Measurements from ENCODE around the gene KIT. TPM values are rescaled to one million over a fixed set of nuclear protein-coding genes. Genes with fewer than 3 reads are reported as not detected.

Gene KIT
- 10 to 100 TPM in 3 of 4 donors, 1 to 10 TPM in 1; 4.1 to 62.3 (median 18.7) TPM for total RNA-seq

DNA sequence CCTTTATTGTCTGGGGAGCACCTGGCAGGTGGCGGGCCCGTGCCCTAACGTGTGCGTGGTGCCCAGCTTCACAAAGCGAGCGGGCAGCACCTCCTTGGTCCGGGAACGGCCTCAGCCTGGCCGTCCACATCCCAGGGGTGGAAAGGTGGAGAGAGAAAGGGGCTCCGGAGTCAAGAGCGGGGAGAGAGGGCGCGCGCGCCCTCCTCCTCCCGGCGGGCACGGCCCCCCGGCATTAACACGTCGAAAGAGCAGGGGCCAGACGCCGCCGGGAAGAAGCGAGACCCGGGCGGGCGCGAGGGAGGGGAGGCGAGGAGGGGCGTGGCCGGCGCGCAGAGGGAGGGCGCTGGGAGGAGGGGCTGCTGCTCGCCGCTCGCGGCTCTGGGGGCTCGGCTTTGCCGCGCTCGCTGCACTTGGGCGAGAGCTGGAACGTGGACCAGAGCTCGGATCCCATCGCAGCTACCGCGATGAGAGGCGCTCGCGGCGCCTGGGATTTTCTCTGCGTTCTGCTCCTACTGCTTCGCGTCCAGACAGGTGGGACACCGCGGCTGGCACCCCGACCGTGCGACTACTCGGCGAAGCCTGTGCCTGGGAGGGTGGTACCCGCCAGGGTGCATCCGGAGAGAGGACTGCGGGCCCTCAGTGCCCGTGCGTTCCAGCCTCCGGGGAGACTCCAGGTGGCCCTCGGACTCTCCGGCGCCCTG, at the start of gene KIT:
Gene KIT (plus strand): TSS at position 407 of the 701 bp plus-strand sequence. CDS start 58 bp downstream, at position 465.
- no peaks in the 10 kb centered on the region for H3K9me3 ChIP-seq
- H3K4me3 ChIP-seq, result peak within 1 kb of the TSS; percentile 17 to 72 (median 40)
- H3K27ac ChIP-seq, result peak within 1 kb of the TSS in 3 of 4 donors; percentile 0 to 40 (median 17)
- H3K4me1 ChIP-seq, result peaks cover 7 to 31% (median 24%) of the 10 kb centered on the region in 4 donors
- peak; percentile 33 for DNase-seq
- intact Hi-C loops (cut with DNase I; ENCODE audit: low total_unique reads) (no loop called here), in situ Hi-C loops (cut with MboI; ENCODE audit: low pct_ligation_motif_present in 1 of 4, low pct_unique_long_range_greater_than_20kb in 1 of 4, low sequenced_read_pairs in 3 of 4) (no loop called here)
- TF ChIP-seq POLR2A (IDR thresholded peaks at IDR 0.05) (peak; percentile 36), POLR2AphosphoS5 (IDR thresholded peaks at IDR 0.05) (no peak)
- peaks cover 60% of the 10 kb centered on the region for H3K27me3 ChIP-seq
- H3K36me3 ChIP-seq, result no peaks in the 10 kb centered on the region
- 2% methylated on average over 53 of the region's 72 CpGs; no CpG with 5 or more reads in 1 of the 2 donors for WGBS, 2 donors (ENCODE audit: low coverage in 1 of 2)

DNA sequence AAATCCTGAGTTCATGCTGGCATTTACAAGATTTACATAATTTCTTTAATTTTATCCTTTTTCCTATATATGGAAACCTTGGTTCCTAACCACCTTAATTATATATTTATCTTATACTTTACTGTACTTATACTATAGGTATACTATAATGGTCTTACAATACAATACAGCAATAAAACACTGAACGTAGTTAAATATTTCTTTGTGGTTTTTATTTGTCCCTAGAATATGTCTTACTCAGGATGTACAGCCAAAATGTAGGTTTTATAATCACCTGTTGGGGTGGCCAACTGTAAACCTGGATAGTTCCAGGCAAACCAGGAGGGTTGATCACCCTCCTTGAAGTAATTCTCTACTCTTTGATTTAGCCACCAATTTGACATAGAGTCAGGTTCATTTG, 48.4 kb upstream of the KIT start:
- Histone ChIP-seq H3K9me3 (no peaks in the 10 kb centered on the region), H3K27me3 (no peaks in the 10 kb centered on the region), H3K4me3 (no peak overlapping the region), H3K4me1 (peaks cover 0 to 8% (median 3%) of the 10 kb centered on the region in 4 donors), H3K27ac (no peak overlapping the region), H3K36me3 (no peaks in the 10 kb centered on the region)
- no peak for DNase-seq
- WGBS, 2 donors (ENCODE audit: low coverage in 1 of 2), result 46 to 64% methylated on average over 1 of the region's 1 CpG
- TF ChIP-seq POLR2A (IDR thresholded peaks at IDR 0.05) (no peak), EP300 (IDR thresholded peaks at IDR 0.05; ENCODE audit: low read depth) (no peak), POLR2AphosphoS5 (IDR thresholded peaks at IDR 0.05) (no peak)
- TF ChIP-seq, protein P1, sequence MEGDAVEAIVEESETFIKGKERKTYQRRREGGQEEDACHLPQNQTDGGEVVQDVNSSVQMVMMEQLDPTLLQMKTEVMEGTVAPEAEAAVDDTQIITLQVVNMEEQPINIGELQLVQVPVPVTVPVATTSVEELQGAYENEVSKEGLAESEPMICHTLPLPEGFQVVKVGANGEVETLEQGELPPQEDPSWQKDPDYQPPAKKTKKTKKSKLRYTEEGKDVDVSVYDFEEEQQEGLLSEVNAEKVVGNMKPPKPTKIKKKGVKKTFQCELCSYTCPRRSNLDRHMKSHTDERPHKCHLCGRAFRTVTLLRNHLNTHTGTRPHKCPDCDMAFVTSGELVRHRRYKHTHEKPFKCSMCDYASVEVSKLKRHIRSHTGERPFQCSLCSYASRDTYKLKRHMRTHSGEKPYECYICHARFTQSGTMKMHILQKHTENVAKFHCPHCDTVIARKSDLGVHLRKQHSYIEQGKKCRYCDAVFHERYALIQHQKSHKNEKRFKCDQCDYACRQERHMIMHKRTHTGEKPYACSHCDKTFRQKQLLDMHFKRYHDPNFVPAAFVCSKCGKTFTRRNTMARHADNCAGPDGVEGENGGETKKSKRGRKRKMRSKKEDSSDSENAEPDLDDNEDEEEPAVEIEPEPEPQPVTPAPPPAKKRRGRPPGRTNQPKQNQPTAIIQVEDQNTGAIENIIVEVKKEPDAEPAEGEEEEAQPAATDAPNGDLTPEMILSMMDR (IDR thresholded peaks at IDR 0.05), result no peak
- intact Hi-C loops (cut with DNase I; ENCODE audit: low total_unique reads) (no loop called here), in situ Hi-C loops (cut with MboI; ENCODE audit: low pct_ligation_motif_present in 1 of 4, low pct_unique_long_range_greater_than_20kb in 1 of 4, low sequenced_read_pairs in 3 of 4) (loop anchor here in 1 of 4 donors (10.0 kb wide), 1 partner anchor 65 kb away; no protein-coding TSS in a partner anchor)

DNA sequence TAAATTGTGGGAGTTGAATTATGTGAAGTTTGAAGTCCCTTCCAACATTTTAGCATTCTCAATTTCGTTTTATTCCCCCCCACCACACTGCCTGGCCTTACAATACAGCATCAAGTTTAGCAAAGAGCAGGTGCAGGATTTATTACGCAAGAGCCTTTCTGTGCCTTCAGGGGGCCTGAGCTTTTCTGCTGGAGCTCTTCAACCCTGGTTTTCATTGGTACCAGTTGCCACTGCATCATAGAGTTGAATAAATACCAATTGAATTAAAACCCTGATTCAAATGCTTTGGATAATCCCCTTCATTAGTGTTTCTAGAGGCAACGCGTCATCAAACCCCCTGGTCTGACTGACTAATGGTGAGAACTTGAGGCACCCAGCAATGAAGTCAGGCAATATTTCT, 43.6 kb upstream of the KIT start:
- TF ChIP-seq POLR2A (IDR thresholded peaks at IDR 0.05), result no peak
- TF ChIP-seq, protein P1 (IDR thresholded peaks at IDR 0.05), result no peak
- TF ChIP-seq EP300 (IDR thresholded peaks at IDR 0.05; ENCODE audit: low read depth), result no peak
- no peak for TF ChIP-seq POLR2AphosphoS5 (IDR thresholded peaks at IDR 0.05)
- Histone ChIP-seq H3K9me3 (no peaks in the 10 kb centered on the region), H3K4me1 (peaks cover 0 to 4% (median 2%) of the 10 kb centered on the region in 4 donors), H3K4me3 (no peak overlapping the region), H3K36me3 (no peaks in the 10 kb centered on the region), H3K27ac (no peak overlapping the region), H3K27me3 (no peaks in the 10 kb centered on the region)
- WGBS, 2 donors (ENCODE audit: low coverage in 1 of 2), result 80 to 88% methylated on average over 1 to 4 of the region's 4 CpGs
- no peak for DNase-seq
- intact Hi-C loops (cut with DNase I; ENCODE audit: low total_unique reads), result no loop called here
- in situ Hi-C loops (cut with MboI; ENCODE audit: low pct_ligation_motif_present in 1 of 4, low pct_unique_long_range_greater_than_20kb in 1 of 4, low sequenced_read_pairs in 3 of 4), result no loop called here

DNA sequence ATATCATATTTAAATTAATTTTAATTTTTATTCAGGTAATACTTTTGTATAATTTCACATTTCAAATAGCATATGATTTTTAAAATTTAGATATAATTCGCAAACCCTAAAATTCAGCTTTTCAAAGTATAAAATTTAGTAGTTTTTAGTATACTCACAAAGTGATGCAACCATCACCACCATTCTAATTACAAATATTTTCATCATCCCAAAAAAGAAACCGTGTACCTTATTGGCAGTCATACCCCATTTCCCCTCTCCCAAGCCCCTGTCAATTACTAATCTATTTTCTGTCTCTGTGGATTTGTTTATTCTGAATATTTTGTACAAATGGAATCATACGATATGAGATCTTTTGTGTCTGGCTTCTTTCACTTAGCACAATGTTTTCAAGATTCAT, 37.0 kb upstream of the KIT start:
- Histone ChIP-seq H3K4me3 (no peak overlapping the region), H3K4me1 (peaks cover 0 to 7% (median 2%) of the 10 kb centered on the region in 4 donors), H3K27me3 (no peaks in the 10 kb centered on the region), H3K27ac (no peak overlapping the region), H3K9me3 (no peaks in the 10 kb centered on the region), H3K36me3 (no peaks in the 10 kb centered on the region)
- no peak for TF ChIP-seq POLR2AphosphoS5 (IDR thresholded peaks at IDR 0.05)
- TF ChIP-seq POLR2A (IDR thresholded peaks at IDR 0.05), result no peak
- TF ChIP-seq EP300 (IDR thresholded peaks at IDR 0.05; ENCODE audit: low read depth), result no peak
- TF ChIP-seq, protein P1 (IDR thresholded peaks at IDR 0.05), result no peak
- intact Hi-C loops (cut with DNase I; ENCODE audit: low total_unique reads), result no loop called here
- DNase-seq, result no peak
- 88% methylated on average over 3 of the region's 3 CpGs for WGBS, 2 donors (ENCODE audit: low coverage in 1 of 2)
- in situ Hi-C loops (cut with MboI; ENCODE audit: low pct_ligation_motif_present in 1 of 4, low pct_unique_long_range_greater_than_20kb in 1 of 4, low sequenced_read_pairs in 3 of 4), result no loop called here
